ENCODE data around the gene SLC29A4. TPM values are rescaled to one million over a fixed set of nuclear protein-coding genes. Genes with fewer than 3 reads are reported as not detected.
A peak's percentile ranks its signal among the peaks of the same experiment; 100 is the strongest.
"Not testable (repeated sequence)": the region's sequence is repeated elsewhere in the genome, so short reads cannot be mapped to it uniquely, and the experiment has no call there.

The SLC29A4 gene
- total and polyA plus RNA-seq, 2 of the 4 experiments (the other 2 are of a cell fraction), result 2.3 to 7.6 TPM

- H4K8ac ChIP-seq (ENCODE audit: low read depth in 2 of 2, low read length in 2 of 2); H3K79me1 ChIP-seq (ENCODE audit: low read depth in 1 of 2, low read length in 2 of 2); H3K56ac ChIP-seq (ENCODE audit: extremely low read depth, insufficient read depth, low read length); DNase-seq; dilution Hi-C loops (cut with HindIII; ENCODE audit: low sequenced_read_pairs, unreplicated experiment); H2AFZ ChIP-seq (replicated peaks; ENCODE audit: low read length, poor library complexity); H3K9ac ChIP-seq (ENCODE audit: low read depth, low read length); H2BK15ac ChIP-seq (ENCODE audit: low read depth, low read length); H3K27me3 ChIP-seq (ENCODE audit: control insufficient read depth, insufficient read depth, low read length); H4K20me1 ChIP-seq (ENCODE audit: insufficient read depth, low read length); H3K9me3 ChIP-seq (ENCODE audit: control insufficient read depth, insufficient read depth, low read length); H3K18ac ChIP-seq (ENCODE audit: low read depth, low read length); H3K4ac ChIP-seq (ENCODE audit: low read depth, low read length); H2BK20ac ChIP-seq (ENCODE audit: low read depth, low read length); H2AK9ac ChIP-seq (replicated peaks; ENCODE audit: low read depth, low read length, poor library complexity); H3K9me1 ChIP-seq (ENCODE audit: insufficient read depth, low read length); H2BK120ac ChIP-seq (ENCODE audit: low read depth, low read length); H2BK5ac ChIP-seq (ENCODE audit: low read depth, low read length, poor library complexity, severe bottlenecking); H4K91ac ChIP-seq (ENCODE audit: insufficient read depth, low read depth, low read length); POLR2A ChIA-PET (ENCODE audit: unreplicated experiment); H3K4me1 ChIP-seq (ENCODE audit: control insufficient read depth, insufficient read depth, low read length); H3K4me3 ChIP-seq (ENCODE audit: insufficient read depth, low read depth, low read length); H3K27ac ChIP-seq (ENCODE audit: insufficient read depth, low read length); H2AK5ac ChIP-seq (ENCODE audit: low read depth, low read length); intact Hi-C loops (cut with micrococcal nuclease); ATAC-seq (ENCODE audit: low read depth); in situ Hi-C loops (cut with MboI; ENCODE audit: low sequenced_read_pairs); H3K23ac ChIP-seq (ENCODE audit: low read depth, low read length); H3K14ac ChIP-seq (replicated peaks; ENCODE audit: low read depth, low read length); H4K5ac ChIP-seq (ENCODE audit: low read depth, low read length); BruUV-seq (replicated peaks); H3K4me2 ChIP-seq (ENCODE audit: low read depth, low read length); CTCF ChIA-PET: not testable (repeated sequence)
- WGBS, 2 experiments (ENCODE audit: extremely low coverage in 2 of 2, insufficient read length in 1 of 2), result 100% methylated on average over 2 of the region's 46 CpGs; no CpG with 5 or more reads in 1 of the 2 experiments
- H3K36me3 ChIP-seq (ENCODE audit: control insufficient read depth, insufficient read depth, low read length), result peaks cover 65% of the 10 kb centered on the region
Observed at GRCh38 chr7:5312276-5313070, 29.7 kb downstream of the SLC29A4 start.

- H2BK5ac ChIP-seq (ENCODE audit: low read depth, low read length, poor library complexity, severe bottlenecking); H3K56ac ChIP-seq (ENCODE audit: extremely low read depth, insufficient read depth, low read length); ATAC-seq (ENCODE audit: low read depth); H4K5ac ChIP-seq (ENCODE audit: low read depth, low read length); H3K9ac ChIP-seq (ENCODE audit: low read depth, low read length); H2AFZ ChIP-seq (replicated peaks; ENCODE audit: low read length, poor library complexity); H2AK9ac ChIP-seq (replicated peaks; ENCODE audit: low read depth, low read length, poor library complexity); H2BK120ac ChIP-seq (ENCODE audit: low read depth, low read length); DNase-seq; H3K9me3 ChIP-seq (ENCODE audit: control insufficient read depth, insufficient read depth, low read length); H2BK15ac ChIP-seq (ENCODE audit: low read depth, low read length); H3K23ac ChIP-seq (ENCODE audit: low read depth, low read length); H3K18ac ChIP-seq (ENCODE audit: low read depth, low read length); H3K27me3 ChIP-seq (ENCODE audit: control insufficient read depth, insufficient read depth, low read length); H3K9me1 ChIP-seq (ENCODE audit: insufficient read depth, low read length); H3K27ac ChIP-seq (ENCODE audit: insufficient read depth, low read length); H3K4ac ChIP-seq (ENCODE audit: low read depth, low read length); H2AK5ac ChIP-seq (ENCODE audit: low read depth, low read length); H4K91ac ChIP-seq (ENCODE audit: insufficient read depth, low read depth, low read length); H3K14ac ChIP-seq (replicated peaks; ENCODE audit: low read depth, low read length); POLR2A ChIA-PET (ENCODE audit: unreplicated experiment); H3K4me2 ChIP-seq (ENCODE audit: low read depth, low read length); H4K20me1 ChIP-seq (ENCODE audit: insufficient read depth, low read length); H3K79me1 ChIP-seq (ENCODE audit: low read depth in 1 of 2, low read length in 2 of 2); CTCF ChIA-PET; in situ Hi-C loops (cut with MboI; ENCODE audit: low sequenced_read_pairs); H3K4me1 ChIP-seq (ENCODE audit: control insufficient read depth, insufficient read depth, low read length); H4K8ac ChIP-seq (ENCODE audit: low read depth in 2 of 2, low read length in 2 of 2); dilution Hi-C loops (cut with HindIII; ENCODE audit: low sequenced_read_pairs, unreplicated experiment); intact Hi-C loops (cut with micrococcal nuclease); H2BK20ac ChIP-seq (ENCODE audit: low read depth, low read length); H3K4me3 ChIP-seq (ENCODE audit: insufficient read depth, low read depth, low read length): not testable (repeated sequence)
- TSS peak; percentile 90 for BruUV-seq (replicated peaks)
- H3K36me3 ChIP-seq (ENCODE audit: control insufficient read depth, insufficient read depth, low read length), result peaks cover 61% of the 10 kb centered on the region
- 80% methylated on average over 11 of the region's 48 CpGs; no CpG with 5 or more reads in 1 of the 2 experiments for WGBS, 2 experiments (ENCODE audit: extremely low coverage in 2 of 2, insufficient read length in 1 of 2)
Observed at GRCh38 chr7:5313076-5313885, 30.5 kb downstream of the SLC29A4 start.
